Motor neuron (in vitro differentiated cells): ENCODE results near the gene ECI1. TPM values are rescaled to one million over a fixed set of nuclear protein-coding genes. Genes with fewer than 3 reads are reported as not detected.
"Not testable (repeated sequence)": the region's sequence is repeated elsewhere in the genome, so short reads cannot be mapped to it uniquely, and the experiment has no call there.

Experiments used
- ATAC-seq, 8 experiments: fragments of 200-7000 bp; cut with Tn5 transposase; replicated peaks in 6 of 8; 2 replicates each; pipeline ENCODE4 v1.8.0; 2021; ENCODE audit warnings: mild to moderate bottlenecking in 8 of 8, moderate library complexity in 8 of 8
- H3K27ac ChIP-seq, 2 donors: fragments of 250-450 bp; sonication (Bioruptor Pico); 2 replicates each; pipeline ENCODE4 v1.9.0; 2021; ENCODE audit warnings: antibody characterized with exemption in 2 of 2, mild to moderate bottlenecking in 2 of 2, moderate library complexity in 1 of 2
- H3K4me1 ChIP-seq, 2 donors: fragments of 250-450 bp; sonication (Bioruptor Pico); replicated peaks in 1 of 2; 2 replicates each; pipeline ENCODE4 v1.6.1; 2021; ENCODE audit warnings: antibody characterized with exemption in 2 of 2, mild to moderate bottlenecking in 2 of 2, moderate library complexity in 1 of 2
- H3K4me3 ChIP-seq, 5 donors: fragments of 250-450 bp; sonication (Bioruptor Pico); 2 replicates each; pipeline ENCODE4 v1.9.0; 2021; ENCODE audit warnings: antibody characterized with exemption in 5 of 5, mild to moderate bottlenecking in 5 of 5, moderate library complexity in 4 of 5
- WGBS, 10 experiments: fragments of 450-650 bp; shearing (Covaris generic); methylation state at CpG; one replicate each; pipeline ENCODE4 v1.0.0; 2022; 5-methylcytosine and 5-hydroxymethylcytosine counted together
- in situ Hi-C, 9 experiments: fragments of 400-800 bp; cut with MboI; loops; one replicate each; pipeline ENCODE4 v1.15.0; 2021; ENCODE audit warnings: low sequenced_read_pairs in 9 of 9, low pct_unique_long_range_greater_than_20kb in 2 of 9; ENCODE audit not compliant: unreplicated experiment in 9 of 9
- total RNA-seq, 8 experiments: library from RNA; unstranded; fragments of 300-600 nt; gene quantifications; 2 replicates each; pipeline versions ENCODE4 v1.2.3 to v1.2.4, GENCODE V29; 2022

Gene ECI1
- total RNA-seq, 8 experiments from 2014 or later = 26.6 to 56.4 (median 32.6) TPM

GRCh38 chr16:2257726-2258125, 6.3 kb upstream of the ECI1 start:
- 40 to 100% (median 90%) methylated on average over 1 to 6 of the region's 6 CpGs; no CpG with 5 or more reads in 2 of the 10 experiments for WGBS, 10 experiments
- H3K27ac ChIP-seq = no peak overlapping the region
- H3K4me3 ChIP-seq = no peak overlapping the region
- no peaks in the 10 kb centered on the region for H3K4me1 ChIP-seq
- in situ Hi-C loops = no loop called here
- ATAC-seq = no peak

GRCh38 chr16:2256531-2257140, 5.2 kb upstream of the ECI1 start:
- in situ Hi-C loops = no loop called here
- ATAC-seq = no peak
- H3K27ac ChIP-seq = no peak overlapping the region
- WGBS, 10 experiments = 71 to 100% (median 91%) methylated on average over 1 to 8 of the region's 12 CpGs; no CpG with 5 or more reads in 2 of the 10 experiments
- peaks cover 7% of the 10 kb centered on the region in 2 donors for H3K4me1 ChIP-seq
- H3K4me3 ChIP-seq = no peak overlapping the region

GRCh38 chr16:2253293-2253692, 1.9 kb upstream of the ECI1 start:
- H3K4me3 ChIP-seq = no peak overlapping the region
- no peak overlapping the region for H3K27ac ChIP-seq
- no peak for ATAC-seq
- in situ Hi-C loops = no loop called here
- WGBS, 10 experiments = 40 to 100% (median 90%) methylated on average over 1 to 6 of the region's 11 CpGs; no CpG with 5 or more reads in 4 of the 10 experiments
- H3K4me1 ChIP-seq = peaks cover 7 to 12% of the 10 kb centered on the region in 2 donors

GRCh38 chr16:2252806-2253148, 1.4 kb upstream of the ECI1 start:
- no peak overlapping the region for H3K4me3 ChIP-seq
- peak overlapping the region in 1 of 2 donors; percentile 93 for H3K27ac ChIP-seq
- 85 to 100% (median 98%) methylated on average over 2 to 6 of the region's 7 CpGs; no CpG with 5 or more reads in 1 of the 10 experiments for WGBS, 10 experiments
- in situ Hi-C loops = no loop called here
- ATAC-seq = no peak
- peaks cover 7 to 12% of the 10 kb centered on the region in 2 donors for H3K4me1 ChIP-seq

GRCh38 chr16:2250652-2251295, 613 bp downstream of the ECI1 start:
- H3K4me1 ChIP-seq = peaks cover 7 to 12% of the 10 kb centered on the region in 2 donors
- peak in 6 of 8 experiments; percentile 1 to 42 (median 10) for ATAC-seq
- peak overlapping the region; percentile 83 to 93 for H3K27ac ChIP-seq
- in situ Hi-C loops = no loop called here
- peak overlapping the region; percentile 82 to 99 (median 91) for H3K4me3 ChIP-seq
- 0 to 9% (median 5%) methylated on average over 1 to 17 of the region's 35 CpGs; no CpG with 5 or more reads in 2 of the 10 experiments for WGBS, 10 experiments

- Histone ChIP-seq H3K4me1 (peaks cover 0 to 5% of the 10 kb centered on the region in 2 donors), H3K4me3 (no peak overlapping the region), H3K27ac (no peak overlapping the region)
- no peak for ATAC-seq
- WGBS, 10 experiments = 83 to 100% methylated on average over 1 to 5 of the region's 18 CpGs; no CpG with 5 or more reads in 8 of the 10 experiments
- in situ Hi-C loops = no loop called here
Measured at GRCh38 chr16:2246301-2246885, 5.0 kb downstream of the ECI1 start.

- Histone ChIP-seq H3K4me1 (no peaks in the 10 kb centered on the region), H3K27ac (no peak overlapping the region), H3K4me3 (no peak overlapping the region)
- in situ Hi-C loops = no loop called here
- WGBS, 10 experiments = 75 to 100% (median 95%) methylated on average over 2 to 12 of the region's 30 CpGs; no CpG with 5 or more reads in 4 of the 10 experiments
- peak in 1 of 8 experiments; percentile 29 for ATAC-seq
Measured at GRCh38 chr16:2244926-2245795, 6.2 kb downstream of the ECI1 start.

- 100% methylated on average over 1 of the region's 17 CpGs; no CpG with 5 or more reads in 9 of the 10 experiments for WGBS, 10 experiments
- Histone ChIP-seq H3K4me3 (no peak overlapping the region), H3K4me1 (no peaks in the 10 kb centered on the region), H3K27ac (no peak overlapping the region)
- in situ Hi-C loops = no loop called here
- ATAC-seq = peak in 4 of 8 experiments; percentile 12 to 21 (median 17)
Measured at GRCh38 chr16:2244301-2244700, 7.1 kb downstream of the ECI1 start.

GRCh38 chr16:2243781-2244180, 7.6 kb downstream of the ECI1 start:
- no peak overlapping the region for H3K27ac ChIP-seq
- no peaks in the 10 kb centered on the region for H3K4me1 ChIP-seq
- in situ Hi-C loops = no loop called here
- 95 to 100% (median 100%) methylated on average over 1 to 6 of the region's 11 CpGs; no CpG with 5 or more reads in 7 of the 10 experiments for WGBS, 10 experiments
- H3K4me3 ChIP-seq = no peak overlapping the region
- ATAC-seq = peak in 1 of 8 experiments; percentile 15

GRCh38 chr16:2243031-2243528, 8.3 kb downstream of the ECI1 start:
- in situ Hi-C loops = no loop called here
- peak in 1 of 8 experiments; percentile 7 for ATAC-seq
- WGBS, 10 experiments = 90 to 100% (median 93%) methylated on average over 2 to 3 of the region's 19 CpGs; no CpG with 5 or more reads in 7 of the 10 experiments
- Histone ChIP-seq H3K4me3 (no peak overlapping the region), H3K27ac (no peak overlapping the region), H3K4me1 (peaks cover 0 to 2% of the 10 kb centered on the region in 2 donors)

GRCh38 chr16:2242598-2242997, 8.8 kb downstream of the ECI1 start:
- peaks cover 0 to 7% of the 10 kb centered on the region in 2 donors for H3K4me1 ChIP-seq
- peak in 1 of 8 experiments; percentile 12 for ATAC-seq
- 87 to 100% (median 88%) methylated on average over 2 to 7 of the region's 11 CpGs; no CpG with 5 or more reads in 7 of the 10 experiments for WGBS, 10 experiments
- no peak overlapping the region for H3K4me3 ChIP-seq
- in situ Hi-C loops = no loop called here
- H3K27ac ChIP-seq = no peak overlapping the region

GRCh38 chr16:2240331-2240730, 11.1 kb downstream of the ECI1 start:
- peaks cover 13 to 25% of the 10 kb centered on the region in 2 donors for H3K4me1 ChIP-seq
- H3K4me3 ChIP-seq, ATAC-seq, H3K27ac ChIP-seq, in situ Hi-C loops: not testable (repeated sequence)
- WGBS, 10 experiments = 80 to 100% (median 95%) methylated on average over 1 to 8 of the region's 9 CpGs; no CpG with 5 or more reads in 3 of the 10 experiments
